ENCODE measurements around the gene GRAPL.
"Not testable (repeated sequence)": the region's sequence is repeated elsewhere in the genome, so short reads cannot be mapped to it uniquely, and the experiment has no call there.

- TF ChIP-seq CTCF, POLR2A (IDR thresholded peaks at IDR 0.05): not testable (repeated sequence)
Measured at GRCh38 chr17:19110189-19111097, 16.9 kb upstream of the GRAPL start.
